ENCODE measurements around the gene GPR42. TPM values are rescaled to one million over a fixed set of nuclear protein-coding genes. Genes with fewer than 3 reads are reported as not detected.

The GPR42 gene
- total RNA-seq, 1 experiment from 2014 or later = not detected

- in situ Hi-C loops (cut with HindIII; ENCODE audit: low pct_unique_long_range_greater_than_20kb, low sequenced_read_pairs) = no loop called here
- DNase-seq (ENCODE audit: low read depth) = no peak
Measured at GRCh38 chr19:35344511-35345031, 26.3 kb upstream of the GPR42 start.

DNA sequence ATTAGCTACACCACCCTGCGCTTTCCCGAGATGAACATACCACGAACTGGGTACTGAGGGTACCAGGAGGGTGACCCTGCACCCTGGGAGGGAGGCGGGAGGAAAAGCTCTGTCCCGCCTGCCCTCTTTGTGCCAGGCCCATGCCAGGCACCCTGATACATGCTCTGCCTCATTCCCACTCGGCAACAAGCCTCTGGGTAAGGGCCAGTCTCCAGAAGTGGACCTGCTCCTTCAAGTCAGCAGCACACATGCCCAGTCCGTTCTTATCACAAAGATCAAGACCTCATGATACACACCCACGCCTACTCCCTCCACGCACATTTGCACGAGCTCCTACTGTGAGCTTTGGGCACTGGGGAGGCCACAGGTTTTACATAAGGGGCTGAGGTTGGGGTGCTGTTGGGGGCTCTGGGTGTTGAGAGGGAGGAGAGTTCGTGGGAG is 25.2 kb upstream of the GPR42 start:
- in situ Hi-C loops (cut with HindIII; ENCODE audit: low pct_unique_long_range_greater_than_20kb, low sequenced_read_pairs) = no loop called here

DNA sequence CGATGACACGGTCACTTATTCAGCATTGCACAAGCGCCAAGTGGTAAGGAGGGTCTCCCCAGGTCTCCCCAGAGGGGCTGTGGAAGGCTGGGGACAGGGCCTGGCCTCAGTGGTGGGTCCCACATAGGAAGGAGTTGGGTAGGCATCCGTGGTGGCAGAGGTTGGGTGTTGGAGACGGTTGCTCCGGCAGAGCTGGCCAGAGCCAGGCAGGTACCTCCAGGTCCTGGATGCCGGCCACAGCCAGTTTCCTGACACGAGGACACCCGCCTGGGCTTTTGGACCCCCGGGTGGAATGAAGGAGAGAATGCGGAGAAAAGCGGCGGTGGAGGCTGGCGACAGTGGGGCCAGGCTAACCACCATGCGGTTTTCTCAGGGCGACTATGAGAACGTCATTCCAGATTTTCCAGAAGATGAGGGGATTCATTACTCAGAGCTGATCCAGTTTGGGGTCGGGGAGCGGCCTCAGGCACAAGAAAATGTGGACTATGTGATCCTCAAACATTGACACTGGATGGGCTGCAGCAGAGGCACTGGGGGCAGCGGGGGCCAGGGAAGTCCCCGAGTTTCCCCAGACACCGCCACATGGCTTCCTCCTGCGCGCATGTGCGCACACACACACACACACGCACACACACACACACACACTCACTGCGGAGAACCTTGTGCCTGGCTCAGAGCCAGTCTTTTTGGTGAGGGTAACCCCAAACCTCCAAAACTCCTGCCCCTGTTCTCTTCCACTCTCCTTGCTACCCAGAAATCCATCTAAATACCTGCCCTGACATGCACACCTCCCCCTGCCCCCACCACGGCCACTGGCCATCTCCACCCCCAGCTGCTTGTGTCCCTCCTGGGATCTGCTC is 24.4 kb upstream of the GPR42 start:
- in situ Hi-C loops (cut with HindIII; ENCODE audit: low pct_unique_long_range_greater_than_20kb, low sequenced_read_pairs) = no loop called here

More for the DNA sequence above, 25.2 kb upstream of the GPR42 start:
- DNase-seq (ENCODE audit: low read depth) = no peak

GRCh38 chr19:35347171-35347929 is 23.5 kb upstream of the GPR42 start, which contains the start of gene FFAR1:
TSS of gene FFAR1 (plus strand) at chr19:35347902. CDS start at chr19:35351552, 3,650 bp downstream.
- in situ Hi-C loops (cut with HindIII; ENCODE audit: low pct_unique_long_range_greater_than_20kb, low sequenced_read_pairs) = no loop called here
- DNase-seq (ENCODE audit: low read depth) = no peak

More for the DNA sequence above, 24.4 kb upstream of the GPR42 start:
- no peak for DNase-seq (ENCODE audit: low read depth)

GRCh38 chr19:35347930-35348298 is 23.0 kb upstream of the GPR42 start:
- in situ Hi-C loops (cut with HindIII; ENCODE audit: low pct_unique_long_range_greater_than_20kb, low sequenced_read_pairs) = no loop called here
- DNase-seq (ENCODE audit: low read depth) = no peak

GRCh38 chr19:35348911-35349611 is 21.8 kb upstream of the GPR42 start:
- DNase-seq (ENCODE audit: low read depth) = peak; percentile 29
- in situ Hi-C loops (cut with HindIII; ENCODE audit: low pct_unique_long_range_greater_than_20kb, low sequenced_read_pairs) = no loop called here

DNA sequence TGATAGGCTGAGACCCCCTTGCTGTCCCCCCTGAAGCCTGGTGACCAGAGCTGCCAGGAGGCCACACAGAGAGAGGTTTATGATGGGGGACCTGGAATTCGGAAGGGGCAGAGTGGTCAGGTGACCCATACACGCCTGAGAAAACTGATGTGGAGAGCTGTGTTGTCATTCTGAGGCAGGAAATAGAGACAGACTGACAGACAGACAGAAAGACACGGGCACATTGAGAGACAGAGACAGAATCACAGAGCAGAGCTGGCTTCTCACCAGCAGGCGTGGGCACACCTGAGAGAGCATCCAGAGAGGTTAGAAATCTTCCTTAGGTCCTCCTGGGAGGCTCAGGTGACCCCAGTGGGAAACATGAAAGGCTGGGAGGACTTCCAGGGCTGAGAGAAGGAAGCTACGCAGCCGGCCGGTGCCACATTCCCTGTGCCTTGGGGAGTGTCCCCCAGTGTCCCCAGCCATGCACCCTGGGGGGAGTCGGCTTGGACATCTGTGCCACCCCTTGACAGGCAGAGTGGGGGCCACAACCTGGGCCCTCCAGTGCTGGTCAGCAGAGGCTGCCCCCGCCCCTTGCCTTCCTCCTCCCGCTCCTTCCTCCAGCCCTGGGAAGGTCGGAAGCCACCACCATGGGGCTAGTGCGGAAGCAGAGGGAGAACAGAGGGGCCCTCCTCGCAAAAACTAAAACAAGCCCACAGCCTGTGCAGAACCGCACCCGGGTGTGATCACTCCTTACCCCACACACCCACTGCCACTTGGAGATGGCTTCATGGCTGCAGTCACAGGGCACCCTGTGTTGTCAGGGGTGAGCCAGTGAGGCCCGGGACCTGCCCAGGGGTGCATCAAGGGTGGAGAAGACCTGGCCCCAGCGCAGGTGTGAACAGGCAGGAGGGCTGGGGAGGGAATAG is 21.0 kb upstream of the GPR42 start:
- in situ Hi-C loops (cut with HindIII; ENCODE audit: low pct_unique_long_range_greater_than_20kb, low sequenced_read_pairs) = loop anchor here (10.0 kb wide), 1 partner anchor 85 kb away; no protein-coding TSS in a partner anchor
- DNase-seq (ENCODE audit: low read depth) = peak; percentile 19

DNA sequence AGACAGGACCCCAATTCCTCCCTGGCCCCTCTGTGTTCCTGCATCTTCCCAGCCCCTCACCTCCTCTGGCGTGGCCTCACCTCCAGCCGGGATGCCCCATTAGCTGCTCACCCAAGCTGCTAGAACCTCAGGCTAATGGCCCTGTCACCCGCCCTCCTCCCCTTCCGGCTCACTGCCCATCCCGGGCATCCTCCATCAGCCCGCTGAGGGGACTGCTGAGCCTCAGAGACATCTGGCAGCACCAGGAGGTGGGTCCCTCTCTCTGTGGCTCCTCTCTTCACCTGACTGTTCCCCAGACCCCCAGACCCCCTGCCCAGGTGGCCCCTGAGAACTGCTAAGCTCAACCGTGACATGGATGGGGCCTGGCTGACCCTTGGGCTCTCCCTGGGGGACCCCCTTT is 20.3 kb upstream of the GPR42 start:
- peak; percentile 66 for DNase-seq (ENCODE audit: low read depth)
- in situ Hi-C loops (cut with HindIII; ENCODE audit: low pct_unique_long_range_greater_than_20kb, low sequenced_read_pairs) = loop anchor here (10.0 kb wide), 1 partner anchor 84 kb away; no protein-coding TSS in a partner anchor

- in situ Hi-C loops (cut with HindIII; ENCODE audit: low pct_unique_long_range_greater_than_20kb, low sequenced_read_pairs) = loop anchor here (10.0 kb wide), 1 partner anchor 83 kb away; no protein-coding TSS in a partner anchor
- no peak for DNase-seq (ENCODE audit: low read depth)
Measured at GRCh38 chr19:35351411-35352176, 19.3 kb upstream of the GPR42 start.

- in situ Hi-C loops (cut with HindIII; ENCODE audit: low pct_unique_long_range_greater_than_20kb, low sequenced_read_pairs) = loop anchor here (10.0 kb wide), 1 partner anchor 83 kb away; no protein-coding TSS in a partner anchor
- DNase-seq (ENCODE audit: low read depth) = no peak
Measured at GRCh38 chr19:35352177-35352447, 18.8 kb upstream of the GPR42 start.

- peak; percentile 72 for DNase-seq (ENCODE audit: low read depth)
- in situ Hi-C loops (cut with HindIII; ENCODE audit: low pct_unique_long_range_greater_than_20kb, low sequenced_read_pairs) = loop anchor here (10.0 kb wide), 1 partner anchor 82 kb away; no protein-coding TSS in a partner anchor
Measured at GRCh38 chr19:35352448-35353304, 18.2 kb upstream of the GPR42 start.

DNA sequence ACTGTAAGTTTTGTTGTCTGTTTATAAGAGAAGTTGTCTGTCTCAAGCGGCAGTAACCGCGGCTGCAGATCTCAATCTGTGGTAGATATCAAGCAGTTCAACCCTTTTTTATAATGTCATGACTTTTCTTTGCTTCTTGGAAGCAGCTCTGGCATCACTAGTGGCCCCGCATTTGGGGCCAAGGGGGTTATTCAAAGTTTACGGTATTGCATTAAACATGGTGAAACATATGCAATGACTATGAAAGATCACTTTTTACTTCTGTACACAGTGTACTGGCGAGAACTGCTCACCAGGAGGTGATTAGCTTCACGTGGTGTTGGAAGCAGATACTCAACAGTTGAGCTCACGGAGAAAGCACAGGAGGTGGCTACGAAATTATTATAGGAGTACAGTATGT is 17.2 kb upstream of the GPR42 start:
- in situ Hi-C loops (cut with HindIII; ENCODE audit: low pct_unique_long_range_greater_than_20kb, low sequenced_read_pairs) = loop anchor here (10.0 kb wide), 1 partner anchor 81 kb away; no protein-coding TSS in a partner anchor
- DNase-seq (ENCODE audit: low read depth) = no peak

GRCh38 chr19:35354898-35355297 is 16.0 kb upstream of the GPR42 start:
- in situ Hi-C loops (cut with HindIII; ENCODE audit: low pct_unique_long_range_greater_than_20kb, low sequenced_read_pairs) = loop anchor here (10.0 kb wide), 1 partner anchor 80 kb away; no protein-coding TSS in a partner anchor
- DNase-seq (ENCODE audit: low read depth) = no peak

DNA sequence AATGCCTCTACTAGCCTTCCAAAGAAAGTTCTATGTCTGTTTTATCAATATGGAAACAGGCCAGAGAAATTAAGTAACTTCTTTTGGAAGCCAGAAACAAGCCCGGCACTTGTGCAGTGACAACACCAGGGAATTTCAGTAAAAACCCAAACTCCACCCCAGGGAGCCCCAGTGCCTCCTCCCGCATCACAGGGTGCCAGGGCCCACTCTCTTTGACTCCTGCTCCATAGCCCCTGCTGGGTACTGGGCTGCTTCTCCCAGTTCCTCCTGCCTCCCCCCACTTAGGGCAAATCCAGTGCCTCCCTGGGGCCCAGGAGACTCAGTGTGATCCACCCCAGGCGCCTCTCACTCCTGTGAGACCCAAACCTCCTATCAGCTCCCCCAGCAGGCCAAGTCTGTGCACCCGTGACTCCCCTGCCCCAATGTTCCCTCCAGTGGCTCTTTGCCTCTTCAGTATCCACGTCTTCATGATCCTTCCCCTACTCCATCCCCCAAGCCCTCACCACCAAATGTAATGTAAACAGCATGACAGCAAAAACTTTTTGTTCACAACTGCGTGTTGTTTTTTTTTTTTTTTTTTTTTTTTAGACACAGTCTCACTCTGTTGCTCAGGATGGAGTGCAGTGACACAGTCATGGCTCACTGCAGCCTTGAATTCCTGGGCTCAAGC is 14.9 kb upstream of the GPR42 start:
- in situ Hi-C loops (cut with HindIII; ENCODE audit: low pct_unique_long_range_greater_than_20kb, low sequenced_read_pairs) = loop anchor here (10.0 kb wide), 1 partner anchor 79 kb away; no protein-coding TSS in a partner anchor
- peak; percentile 34 for DNase-seq (ENCODE audit: low read depth)

Measured in Caki2 (cell line).